HG03354 (cell line): Measurements from ENCODE around the gene GALNT5.
"Not testable (repeated sequence)": the region's sequence is repeated elsewhere in the genome, so short reads cannot be mapped to it uniquely, and the experiment has no call there.

Source experiments
- ATAC-seq: cut with Tn5 transposase; IDR thresholded peaks from one replicate; pipeline ENCODE4 v1.9.1; 2021; ENCODE audit warnings: mild to moderate bottlenecking; ENCODE audit not compliant: unreplicated experiment, poor library complexity, severe bottlenecking

The GALNT5 gene

DNA sequence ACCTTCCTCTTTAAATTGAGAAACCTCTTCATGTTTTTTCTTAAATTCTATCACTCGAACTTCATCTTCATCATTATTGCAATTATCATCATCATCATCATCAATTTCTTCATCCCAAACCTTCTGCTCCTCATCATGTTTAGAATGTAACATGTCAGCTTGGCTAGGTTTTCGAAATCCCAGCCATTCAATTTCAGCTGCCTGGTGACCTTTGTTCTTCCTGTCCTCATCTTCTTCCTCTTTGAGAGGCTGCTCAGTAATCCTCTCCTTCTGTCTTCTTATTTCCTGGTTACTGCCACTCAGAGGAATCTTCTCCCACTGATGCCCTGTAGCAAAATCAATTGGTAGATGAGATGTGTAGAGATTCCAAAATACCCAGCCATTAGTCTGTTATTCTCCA lies 64.0 kb downstream of the GALNT5 start:
- ATAC-seq = no peak

DNA sequence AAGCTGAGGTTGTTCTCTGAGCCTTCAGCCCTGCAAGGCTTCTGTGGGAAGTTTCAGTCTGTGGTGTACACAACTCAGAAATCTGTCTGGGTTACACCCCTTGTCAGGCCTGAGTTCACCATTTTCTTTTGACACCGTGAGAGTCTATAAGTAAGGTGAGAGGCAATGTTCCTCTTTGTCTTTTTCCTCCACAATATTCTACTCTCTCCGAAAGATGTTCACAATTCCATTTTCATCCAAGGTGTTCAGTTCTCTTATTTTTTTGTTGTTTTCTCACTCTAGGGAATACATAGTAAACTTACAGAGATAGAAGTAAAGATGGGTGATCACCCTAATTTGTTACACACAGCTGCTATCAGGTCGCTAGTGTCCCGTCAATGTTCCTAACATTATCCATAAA lies 64.9 kb downstream of the GALNT5 start:
- ATAC-seq = no peak

GRCh38 chr2:157324331-157324843 lies 66.9 kb downstream of the GALNT5 start:
- no peak for ATAC-seq

- ATAC-seq = no peak
These were observed 68.3 kb downstream of the GALNT5 start, which contains the start of gene ERMN for GRCh38 chr2:157325786-157326185. ERMN (minus strand) TSS chr2:157325824; CDS start chr2:157325642, 182 bp downstream.

- ATAC-seq = no peak
These were observed 69.2 kb downstream of the GALNT5 start for GRCh38 chr2:157326698-157327097.

DNA sequence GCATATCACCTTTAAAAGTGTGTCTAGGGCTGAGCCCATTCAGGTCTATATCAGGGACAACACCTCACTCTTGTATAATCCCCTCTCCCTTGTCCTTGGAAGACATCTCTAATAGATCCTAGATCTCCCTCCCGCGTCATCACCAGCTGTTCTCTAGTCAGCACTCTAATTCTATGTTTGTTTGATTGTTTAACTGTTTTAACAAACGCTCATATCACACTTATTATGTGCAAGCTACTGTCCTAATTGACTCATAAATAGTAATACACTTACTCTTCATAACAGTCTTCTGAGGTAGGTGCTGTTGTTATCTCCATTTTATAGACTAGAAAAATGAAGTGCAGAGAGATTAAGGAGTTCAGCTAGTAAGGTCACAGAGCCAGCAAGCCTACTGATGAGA lies 69.7 kb downstream of the GALNT5 start:
- ATAC-seq = peak; percentile 47

DNA sequence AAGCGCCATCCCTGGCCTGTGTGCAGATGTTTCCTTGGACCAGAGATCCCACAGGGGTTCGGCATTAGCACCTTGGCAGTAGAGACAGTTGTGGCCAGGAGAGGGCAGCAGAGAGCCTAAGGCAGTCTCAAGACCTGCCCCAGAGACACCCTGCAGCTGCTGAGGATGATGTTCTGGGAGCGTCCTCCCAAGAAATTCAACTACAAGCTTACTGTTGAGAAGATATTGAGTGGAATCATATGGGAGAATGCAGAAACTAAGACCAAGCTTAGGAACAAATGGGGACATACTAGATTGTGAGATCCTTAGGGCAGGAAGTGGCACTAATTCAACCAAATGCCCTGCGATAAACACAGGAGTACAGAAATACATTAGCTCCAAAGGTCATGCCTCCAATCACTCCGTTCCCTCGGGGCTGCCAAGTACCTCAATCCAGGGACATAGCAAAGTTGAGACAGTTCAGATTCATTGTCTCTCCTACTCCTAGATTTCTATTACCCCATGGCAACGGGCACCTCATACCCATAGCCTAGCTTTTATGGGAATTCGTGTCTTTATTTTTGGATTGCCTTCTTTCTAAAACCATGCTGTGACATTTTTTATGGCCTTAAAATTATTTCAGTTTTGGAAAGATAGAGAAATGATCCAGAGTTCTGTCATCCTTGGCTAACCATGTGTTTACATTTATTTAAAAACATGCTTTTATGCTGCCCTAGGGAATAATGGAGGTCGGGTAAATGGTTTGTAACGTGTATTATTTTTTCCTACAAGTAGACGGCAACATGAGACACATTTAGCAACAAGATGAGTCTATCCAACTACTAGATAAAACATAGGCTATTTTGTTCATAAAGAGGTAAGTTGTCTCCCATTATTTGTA lies 70.4 kb downstream of the GALNT5 start:
- peak; percentile 98 for ATAC-seq

- ATAC-seq = no peak
These were observed 72.0 kb downstream of the GALNT5 start for GRCh38 chr2:157329524-157329923.

DNA sequence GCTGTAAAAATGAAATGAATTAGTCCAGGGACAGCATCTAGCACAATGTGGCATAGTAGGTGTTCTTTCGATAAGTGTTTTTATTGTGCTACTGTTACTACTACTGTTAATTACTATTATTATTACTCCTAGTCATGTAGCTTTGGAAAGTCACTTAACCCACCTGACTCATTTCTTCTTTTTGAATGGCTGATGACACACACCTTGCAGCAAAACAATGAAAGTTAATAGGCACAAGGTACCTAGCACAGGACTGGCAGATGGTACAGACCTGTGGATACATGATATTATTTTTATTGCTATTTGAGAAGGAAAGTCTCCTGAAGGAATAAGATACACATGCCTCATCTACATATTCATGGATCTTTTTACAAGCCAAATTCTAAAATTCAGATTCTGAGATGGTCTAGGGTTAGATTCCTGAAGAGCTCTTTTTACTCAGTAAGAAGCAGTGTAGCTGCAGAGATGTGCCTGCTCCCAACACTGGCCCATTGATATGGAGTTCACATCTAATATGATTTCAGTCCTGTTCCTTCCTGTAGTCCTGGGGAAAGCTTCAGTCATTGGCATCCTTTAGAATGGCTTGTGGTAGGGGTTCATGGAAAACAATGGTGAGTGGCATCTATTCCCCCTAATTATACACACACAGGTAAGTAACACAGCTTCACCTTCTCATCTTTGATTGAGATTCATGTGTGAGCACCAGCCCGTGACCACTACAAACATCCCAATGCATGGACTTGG lies 76.0 kb downstream of the GALNT5 start:
- no peak for ATAC-seq

GRCh38 chr2:157334335-157334734 lies 76.8 kb downstream of the GALNT5 start:
- no peak for ATAC-seq

DNA sequence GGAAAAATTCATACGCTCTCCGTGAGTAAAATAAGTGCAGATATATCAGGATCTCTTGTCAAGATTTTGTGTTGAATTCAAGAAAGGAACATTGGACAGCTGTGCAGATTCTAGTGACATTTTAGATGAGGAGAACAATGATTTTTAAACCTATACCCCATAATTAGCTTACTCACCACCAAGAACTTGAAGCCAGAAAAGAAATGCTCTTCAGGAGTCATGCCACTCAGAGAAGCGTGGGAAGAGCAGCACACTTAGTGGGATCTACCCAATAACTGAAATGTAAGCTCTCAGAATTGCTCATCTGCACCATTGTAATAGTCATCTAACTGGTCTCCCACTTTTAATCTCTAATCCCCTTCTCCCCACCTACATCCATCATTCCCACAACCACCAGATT lies 77.3 kb downstream of the GALNT5 start:
- no peak for ATAC-seq

GRCh38 chr2:157336137-157337010 lies 78.9 kb downstream of the GALNT5 start:
- peak; percentile 70 for ATAC-seq

GRCh38 chr2:157337978-157338377 lies 80.5 kb downstream of the GALNT5 start:
- no peak for ATAC-seq

DNA sequence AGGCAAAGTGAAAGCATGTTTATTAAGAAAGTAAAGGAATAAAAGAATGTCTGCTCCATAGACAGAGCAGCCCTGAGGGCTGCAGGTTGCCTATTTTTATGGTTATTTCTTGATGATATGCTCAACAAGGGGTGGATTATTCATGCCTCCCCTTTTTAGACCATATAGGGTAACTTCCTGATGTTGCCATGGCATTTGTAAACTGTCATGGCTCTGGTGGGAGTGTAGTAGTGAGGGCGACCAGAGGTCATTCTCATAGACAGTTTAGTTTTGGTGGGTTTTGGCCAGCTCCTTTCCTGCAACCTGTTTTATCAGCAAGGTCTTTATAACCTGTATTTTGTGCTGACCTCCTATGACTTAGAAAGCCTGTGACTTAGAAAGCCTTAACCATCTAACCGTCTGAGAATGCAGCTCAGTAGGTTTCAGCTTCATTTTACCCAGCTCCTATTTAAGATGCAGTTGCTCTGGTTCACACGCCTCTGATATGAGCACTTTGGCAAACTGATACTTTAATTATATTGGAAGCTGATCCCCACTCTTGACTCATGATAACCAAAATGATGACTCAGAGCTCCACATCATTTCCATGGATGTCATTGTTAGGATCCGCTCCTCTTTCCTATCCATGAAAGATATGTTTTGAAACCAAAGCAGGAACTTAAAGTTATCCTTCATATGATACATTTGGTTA lies 82.6 kb downstream of the GALNT5 start:
- no peak for ATAC-seq

GRCh38 chr2:157341381-157341780 lies 83.9 kb downstream of the GALNT5 start:
- not testable (repeated sequence) for ATAC-seq

GRCh38 chr2:157345647-157346389 lies 88.3 kb downstream of the GALNT5 start:
- ATAC-seq = no peak

GRCh38 chr2:157348291-157348921 lies 90.9 kb downstream of the GALNT5 start:
- ATAC-seq = no peak

DNA sequence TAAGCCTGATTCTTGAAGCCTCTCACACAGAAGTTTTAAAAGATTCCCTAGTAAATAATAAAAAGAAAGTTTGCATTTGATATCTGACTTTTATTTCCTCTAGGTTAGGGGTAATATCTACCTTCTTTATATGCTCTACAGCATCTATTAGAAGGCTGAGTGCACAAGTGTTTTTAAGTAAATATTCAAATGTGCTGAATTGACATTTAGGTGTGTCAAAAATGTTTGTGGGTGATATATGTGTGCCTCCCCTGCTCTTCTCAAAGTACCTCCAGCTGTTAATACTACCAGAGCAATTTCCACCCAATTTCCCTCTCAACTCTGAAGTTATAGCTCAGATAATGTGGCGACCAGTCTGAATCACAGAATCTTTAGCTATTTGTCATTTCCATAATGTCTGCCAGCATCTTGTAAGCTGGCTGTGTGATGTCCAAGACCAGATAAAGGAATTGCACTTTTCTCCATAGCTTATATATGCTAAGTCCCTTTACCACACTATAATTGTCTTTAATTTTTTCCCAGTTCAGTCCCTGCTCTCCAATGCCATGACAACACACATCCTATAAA lies 92.5 kb downstream of the GALNT5 start:
- no peak for ATAC-seq
